Pancreas (tissue), 10 donors: ENCODE data around the gene ZNF358. TPM values are rescaled to one million over a fixed set of nuclear protein-coding genes. Genes with fewer than 3 reads are reported as not detected.

Source experiments
- ATAC-seq, 4 donors: fragments of 200-7000 bp; cut with Tn5 transposase; one replicate each; pipeline versions ENCODE4 v1.8.0 to v1.9.1; 2020; ENCODE audit warnings: mild to moderate bottlenecking in 4 of 4, moderate library complexity in 4 of 4
- DNase-seq, 6 donors: peaks; one replicate each; pipeline ENCODE4 v3.0.0-alpha.2; 2020
- FAIRE-seq: peaks from 2 replicates; lab custom pipeline; 2012; peaks lifted over from hg19 to GRCh38; lab: Jason Lieb, UNC
- H3K27ac ChIP-seq, 4 donors: fragments of 200-600 bp; sonication (generic); 1 replicate in 3 of 4; 2 replicates in 1 of 4; pipeline versions ENCODE4 v1.5.0 to v1.8.0; 2020
- H3K27me3 ChIP-seq, 4 donors: fragments of 200-600 bp; one replicate each; pipeline ENCODE4 v1.8.0; 2021
- H3K36me3 ChIP-seq, 3 donors: fragments of 200-600 bp; sonication (generic) in 1 of 3; one replicate each; pipeline versions ENCODE4 v1.5.0 to v1.8.0; 2020 to 2021
- H3K4me1 ChIP-seq, 3 donors: fragments of 200-600 bp; one replicate each; pipeline ENCODE4 v1.8.0; 2021
- H3K4me3 ChIP-seq, 4 donors: fragments of 200-600 bp; sonication (generic) in 2 of 4; one replicate each; pipeline versions ENCODE4 v1.5.0 to v1.8.0; 2020 to 2021
- H3K9me3 ChIP-seq, 4 donors: fragments of 200-600 bp; one replicate each; pipeline ENCODE4 v1.8.0; 2021
- WGBS, 2 donors: extraction: QIAGEN DNeasy Blood & Tissue Kit; methylation state at CpG; one replicate each; pipeline ENCODE4 v1.1.7; 2013; 5-methylcytosine and 5-hydroxymethylcytosine counted together
- intact Hi-C, 3 donors: fragments of 100-400 bp; cut with DNase I; formaldehyde crosslinking; loops; one replicate each; pipeline versions ENCODE4 v1.11.1 to v1.14.2; 2022
- polyA plus RNA-seq, 2 donors: library from polyadenylated mRNA; stranded (reverse); fragments of 200-250 nt; gene quantifications; one replicate each; pipeline ENCODE4 v1.2.3, GENCODE V29; 2013
- total RNA-seq, 6 donors: library from RNA; stranded (reverse); fragmentation: NEBNext Ultra II Directional in 4 of 6; extraction: Animal tissue kit (Norgen Biotek cat#: 25700) in 4 of 6; gene quantifications; one replicate each; pipeline versions ENCODE4 v1.2.1 to v1.2.4, GENCODE V29; 2021 to 2023
- TF ChIP-seq, protein P1 (sequence below), 4 donors: fragments of 200-600 bp; sonication (generic) in 3 of 4; IDR thresholded peaks; one replicate each; pipeline versions ENCODE4 v1.5.0 to v1.8.0; 2021; ENCODE audit warnings: antibody characterized with exemption in 4 of 4
- donor health status: healthy with polysubstance abuse.
- donor health status: DM: no; HTN: no; CAD: no; lungs with moderate emphysema.
- donor health status: DM: no; HTN: no; CAD: no.
- donor health status: control.
- donor health status: control.
- donor health status: Bipolar disorder and iron deficiency.
- donor health status: DM: yes; HTN: yes; CAD: no.
- donor health status: DM: no; HTN: no; CAD: no.
- donor health status: DM: no; HTN: no; CAD: no.
- donor health status: DM: yes; HTN: yes; CAD: no.

The ZNF358 gene
- total and polyA plus RNA-seq, 8 donors, result 22.6 to 68.8 (median 24.2) TPM

DNA sequence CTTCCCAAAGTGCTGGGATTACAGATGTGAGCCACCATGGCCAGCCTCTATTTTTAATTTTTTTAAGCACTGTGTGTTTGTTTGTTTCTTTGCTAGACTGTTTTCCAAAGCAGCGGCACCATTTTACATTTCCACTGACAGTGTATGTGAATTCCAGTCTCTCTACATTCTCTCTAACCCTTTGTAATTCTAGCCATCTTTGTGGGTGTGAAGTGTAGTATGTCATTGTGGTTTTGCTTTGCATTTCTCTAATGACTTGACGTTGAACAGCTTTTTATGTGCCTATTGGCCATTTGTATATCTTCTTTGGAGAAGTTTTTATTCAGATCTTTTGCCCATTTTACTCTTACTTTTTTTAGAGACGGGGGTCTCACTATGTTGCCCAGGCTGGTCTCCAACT is 31.3 kb downstream of the ZNF358 start:
- WGBS, 2 donors, result 84 to 95% methylated on average over 3 of the region's 3 CpGs
- Histone ChIP-seq H3K4me3 (no peak overlapping the region), H3K4me1 (no peaks in the 10 kb centered on the region), H3K27me3 (no peaks in the 10 kb centered on the region), H3K36me3 (peaks cover 0 to 5% (median 4%) of the 10 kb centered on the region in 3 donors), H3K27ac (no peak overlapping the region), H3K9me3 (no peaks in the 10 kb centered on the region)
- TF ChIP-seq, protein P1, sequence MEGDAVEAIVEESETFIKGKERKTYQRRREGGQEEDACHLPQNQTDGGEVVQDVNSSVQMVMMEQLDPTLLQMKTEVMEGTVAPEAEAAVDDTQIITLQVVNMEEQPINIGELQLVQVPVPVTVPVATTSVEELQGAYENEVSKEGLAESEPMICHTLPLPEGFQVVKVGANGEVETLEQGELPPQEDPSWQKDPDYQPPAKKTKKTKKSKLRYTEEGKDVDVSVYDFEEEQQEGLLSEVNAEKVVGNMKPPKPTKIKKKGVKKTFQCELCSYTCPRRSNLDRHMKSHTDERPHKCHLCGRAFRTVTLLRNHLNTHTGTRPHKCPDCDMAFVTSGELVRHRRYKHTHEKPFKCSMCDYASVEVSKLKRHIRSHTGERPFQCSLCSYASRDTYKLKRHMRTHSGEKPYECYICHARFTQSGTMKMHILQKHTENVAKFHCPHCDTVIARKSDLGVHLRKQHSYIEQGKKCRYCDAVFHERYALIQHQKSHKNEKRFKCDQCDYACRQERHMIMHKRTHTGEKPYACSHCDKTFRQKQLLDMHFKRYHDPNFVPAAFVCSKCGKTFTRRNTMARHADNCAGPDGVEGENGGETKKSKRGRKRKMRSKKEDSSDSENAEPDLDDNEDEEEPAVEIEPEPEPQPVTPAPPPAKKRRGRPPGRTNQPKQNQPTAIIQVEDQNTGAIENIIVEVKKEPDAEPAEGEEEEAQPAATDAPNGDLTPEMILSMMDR (IDR thresholded peaks at IDR 0.05), result no peak
- no peak for ATAC-seq
- no peak for DNase-seq
- no peak for FAIRE-seq
- intact Hi-C loops, result loop anchor here in 1 of 3 donors (10.0 kb wide), 1 partner anchor 182 kb away; no protein-coding TSS in a partner anchor

DNA sequence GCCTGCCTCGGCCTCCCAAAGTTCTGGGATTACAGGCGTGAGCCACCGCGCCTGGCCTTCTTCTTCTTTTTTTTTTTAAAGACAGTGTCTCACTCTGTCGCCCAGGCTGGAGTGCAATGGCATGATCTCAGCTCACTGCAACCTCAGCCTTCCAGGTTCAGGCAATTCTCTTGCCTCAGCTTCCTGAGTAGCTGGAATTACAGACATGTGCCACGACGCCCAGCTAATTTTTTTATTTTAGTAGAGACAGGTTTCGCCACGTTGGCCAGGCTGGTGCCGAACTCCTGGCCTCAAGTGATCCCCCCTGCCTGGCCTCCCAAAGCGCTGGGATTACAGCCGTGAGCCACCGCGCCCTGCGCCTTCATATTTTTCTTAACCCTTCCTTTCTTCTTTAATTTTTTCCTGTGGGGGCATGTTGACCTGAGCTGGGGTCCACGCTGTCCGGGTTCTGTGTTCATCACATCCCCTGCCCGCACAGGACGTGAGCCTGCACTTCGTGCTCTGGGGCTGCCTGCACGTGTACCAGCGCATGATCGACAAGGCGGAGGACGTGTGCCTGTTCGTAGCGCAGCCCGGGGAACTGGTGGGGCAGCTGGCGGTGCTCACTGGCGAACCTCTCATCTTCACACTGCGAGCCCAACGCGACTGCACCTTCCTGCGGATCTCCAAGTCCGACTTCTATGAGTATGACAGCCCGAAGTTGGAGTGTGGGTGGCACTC is 33.7 kb downstream of the ZNF358 start:
- no peak for ATAC-seq
- no peaks in the 10 kb centered on the region for H3K9me3 ChIP-seq
- peaks cover 0 to 2% (median 0%) of the 10 kb centered on the region in 3 donors for H3K36me3 ChIP-seq
- H3K27me3 ChIP-seq, result no peaks in the 10 kb centered on the region
- TF ChIP-seq, protein P1 (IDR thresholded peaks at IDR 0.05), result no peak
- H3K27ac ChIP-seq, result no peak overlapping the region
- H3K4me3 ChIP-seq, result no peak overlapping the region
- FAIRE-seq, result no peak
- WGBS, 2 donors, result 86 to 93% methylated on average over 33 to 36 of the region's 36 CpGs
- peak in 3 of 6 donors; percentile 22 to 75 (median 36) for DNase-seq
- intact Hi-C loops, result loop anchor here in 1 of 3 donors (10.0 kb wide), 1 partner anchor 185 kb away; no protein-coding TSS in a partner anchor
- no peaks in the 10 kb centered on the region for H3K4me1 ChIP-seq

DNA sequence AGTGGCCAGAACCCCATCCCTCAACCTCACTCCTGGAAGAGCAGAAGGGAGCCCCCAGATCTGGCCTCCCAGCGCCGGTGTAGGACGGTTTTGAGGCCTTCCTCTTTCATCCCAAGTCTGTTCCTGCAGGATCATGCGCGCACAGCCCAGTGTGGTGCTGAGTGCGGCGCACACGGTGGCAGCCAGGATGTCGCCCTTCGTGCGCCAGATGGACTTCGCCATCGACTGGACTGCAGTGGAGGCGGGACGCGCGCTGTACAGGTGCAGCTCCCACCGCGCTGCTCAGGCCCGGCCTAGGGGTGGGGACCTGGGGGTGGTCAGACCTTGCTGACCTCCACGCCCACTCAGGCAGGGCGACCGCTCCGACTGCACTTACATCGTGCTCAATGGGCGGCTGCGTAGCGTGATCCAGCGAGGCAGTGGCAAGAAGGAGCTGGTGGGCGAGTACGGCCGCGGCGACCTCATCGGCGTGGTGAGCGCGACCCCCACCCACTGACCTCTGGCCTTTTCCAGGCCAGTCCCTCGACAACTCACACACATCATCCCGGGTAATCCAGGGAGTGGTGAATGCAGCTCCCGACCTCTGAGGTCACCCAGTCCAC is 34.4 kb downstream of the ZNF358 start:
- no peaks in the 10 kb centered on the region for H3K9me3 ChIP-seq
- DNase-seq, result peak in 3 of 6 donors; percentile 50 to 88 (median 65)
- ATAC-seq, result no peak
- intact Hi-C loops, result no loop called here
- H3K36me3 ChIP-seq, result peaks cover 0 to 6% (median 0%) of the 10 kb centered on the region in 3 donors
- H3K4me3 ChIP-seq, result no peak overlapping the region
- 94% methylated on average over 36 to 41 of the region's 41 CpGs for WGBS, 2 donors
- TF ChIP-seq, protein P1 (IDR thresholded peaks at IDR 0.05), result no peak
- H3K4me1 ChIP-seq, result no peaks in the 10 kb centered on the region
- H3K27ac ChIP-seq, result no peak overlapping the region
- FAIRE-seq, result no peak
- no peaks in the 10 kb centered on the region for H3K27me3 ChIP-seq

DNA sequence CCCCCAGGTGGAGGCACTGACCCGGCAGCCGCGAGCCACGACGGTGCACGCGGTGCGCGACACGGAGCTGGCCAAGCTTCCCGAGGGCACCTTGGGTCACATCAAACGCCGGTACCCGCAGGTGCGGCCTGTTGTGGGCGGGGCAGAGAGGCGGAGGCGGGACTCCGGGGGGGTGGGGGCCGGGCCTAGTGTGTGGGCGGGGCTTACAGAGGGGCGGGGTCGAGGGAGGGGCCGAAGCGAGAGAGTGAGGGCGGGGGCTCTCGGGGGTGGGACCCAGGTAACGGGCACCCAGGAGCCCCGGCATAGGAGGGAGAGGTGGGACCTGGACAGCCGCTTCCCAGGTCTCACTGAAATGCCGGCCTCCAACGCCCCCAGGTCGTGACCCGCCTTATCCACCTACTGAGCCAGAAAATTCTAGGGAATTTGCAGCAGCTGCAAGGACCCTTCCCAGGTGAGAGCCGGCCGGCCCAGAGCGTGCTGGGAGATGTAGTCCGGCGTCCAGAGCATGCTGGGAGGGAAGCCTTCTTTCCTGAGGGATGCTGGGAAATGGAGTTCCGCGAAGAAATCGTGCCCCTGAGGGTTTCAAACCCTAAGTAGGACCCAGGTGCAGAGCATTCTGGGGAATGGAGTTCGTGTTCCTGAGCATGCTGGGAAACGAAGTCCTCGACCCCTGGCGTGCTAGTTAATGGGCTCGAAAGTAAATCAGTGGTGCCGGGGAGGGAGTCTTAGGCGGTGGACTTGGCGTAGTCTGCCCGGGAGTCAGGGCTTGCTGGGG is 35.3 kb downstream of the ZNF358 start:
- no peaks in the 10 kb centered on the region for H3K27me3 ChIP-seq
- intact Hi-C loops, result no loop called here
- FAIRE-seq (no peak), DNase-seq (peak; percentile 89 to 97 (median 92)), ATAC-seq (peak; percentile 95 to 96 (median 96))
- 8 to 11% methylated on average over 40 to 51 of the region's 51 CpGs for WGBS, 2 donors
- H3K4me3 ChIP-seq, result peak overlapping the region in 3 of 4 donors; percentile 25 to 49 (median 40)
- H3K27ac ChIP-seq, result peak overlapping the region in 2 of 4 donors; percentile 53 to 57
- no peaks in the 10 kb centered on the region for H3K9me3 ChIP-seq
- TF ChIP-seq, protein P1 (IDR thresholded peaks at IDR 0.05), result no peak
- H3K36me3 ChIP-seq, result peaks cover 0 to 6% (median 0%) of the 10 kb centered on the region in 3 donors
- no peaks in the 10 kb centered on the region for H3K4me1 ChIP-seq
